GM23248 (cell line): Measurements from ENCODE around the gene CDC37.

Source experiments
- EZH2 ChIP-seq: fragments of 200-600 bp; sonication (generic); IDR thresholded peaks from 2 replicates; pipeline ENCODE4 v1.6.1; 2018; ENCODE audit warnings: antibody characterized with exemption, mild to moderate bottlenecking; ENCODE audit not compliant: insufficient read depth, poor library complexity, severe bottlenecking
- EZH2phosphoT487 ChIP-seq: fragments of 200-600 bp; sonication (generic); IDR thresholded peaks from 2 replicates; pipeline ENCODE4 v1.6.1; 2018; ENCODE audit warnings: antibody characterized with exemption, moderate library complexity, mild to moderate bottlenecking, low read depth; ENCODE audit not compliant: insufficient read depth

- TF ChIP-seq EZH2 (no peak), EZH2phosphoT487 (no peak)
These were observed 7.4 kb downstream of the CDC37 start for GRCh38 chr19:10395917-10396316.
